ENCODE results near the gene CCR7.

Gene CCR7

DNA sequence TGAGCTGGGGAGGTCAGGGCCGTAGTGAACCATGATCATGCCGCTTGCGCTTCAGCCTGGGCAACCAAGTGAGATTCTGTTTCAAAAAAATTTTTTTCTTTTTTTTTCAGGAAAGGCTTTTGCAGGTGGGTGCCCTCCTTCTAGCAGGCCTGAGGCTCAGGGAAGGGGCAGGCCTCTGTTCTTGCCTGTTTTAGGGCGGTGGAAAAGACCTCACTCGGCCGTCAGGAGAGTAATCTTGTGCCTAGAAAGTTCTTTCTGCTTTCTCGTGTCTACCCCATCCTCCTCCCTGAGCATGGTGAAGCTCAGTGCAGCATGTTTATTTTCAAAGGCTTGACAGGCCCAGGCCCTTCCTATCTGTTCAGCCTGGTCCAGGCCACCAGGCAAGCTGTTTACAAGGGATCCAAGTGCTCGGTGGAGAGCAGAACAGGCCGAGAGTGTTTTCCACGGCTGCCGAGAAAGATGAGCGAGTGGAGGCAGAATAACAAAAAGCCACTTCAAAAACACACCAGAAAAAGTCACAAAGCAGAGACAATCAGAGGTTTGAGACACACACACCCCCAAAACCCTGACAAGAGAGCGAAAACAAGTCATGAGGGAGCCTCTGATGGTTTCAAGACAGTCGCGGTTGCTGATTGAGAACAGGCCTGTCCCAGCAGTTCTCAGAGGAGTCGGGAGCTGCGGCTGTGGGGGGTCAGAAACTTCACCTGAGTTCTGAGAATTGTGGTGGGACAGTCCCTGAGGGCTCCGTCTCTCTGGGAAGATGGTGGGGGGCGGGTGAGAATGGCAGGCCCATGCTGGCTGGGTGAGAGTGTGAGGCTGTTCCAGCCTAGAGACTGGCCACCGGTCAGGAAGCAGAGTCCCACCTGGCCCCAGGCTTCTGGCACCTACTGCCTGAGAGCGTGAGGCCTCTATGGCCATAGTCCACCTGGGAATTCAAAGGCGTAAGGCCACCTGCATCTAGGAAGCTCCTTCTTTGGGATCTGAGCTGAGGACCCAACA is 37.5 kb upstream of the CCR7 start:
- H3K4me2 ChIP-seq: no peak overlapping the region
- no peaks in the 10 kb centered on the region for H3K36me3 ChIP-seq (ENCODE audit: insufficient read depth)
- no peaks in the 10 kb centered on the region for H3K4me1 ChIP-seq (ENCODE audit: low read depth, poor library complexity, severe bottlenecking)
- no peak overlapping the region for H2AFZ ChIP-seq (ENCODE audit: low read depth)
- no peaks in the 10 kb centered on the region for H3K27me3 ChIP-seq (ENCODE audit: insufficient read depth, low read depth)
- no peaks in the 10 kb centered on the region for H3K79me2 ChIP-seq (ENCODE audit: insufficient read depth, low read depth)
- TF ChIP-seq, protein P1, sequence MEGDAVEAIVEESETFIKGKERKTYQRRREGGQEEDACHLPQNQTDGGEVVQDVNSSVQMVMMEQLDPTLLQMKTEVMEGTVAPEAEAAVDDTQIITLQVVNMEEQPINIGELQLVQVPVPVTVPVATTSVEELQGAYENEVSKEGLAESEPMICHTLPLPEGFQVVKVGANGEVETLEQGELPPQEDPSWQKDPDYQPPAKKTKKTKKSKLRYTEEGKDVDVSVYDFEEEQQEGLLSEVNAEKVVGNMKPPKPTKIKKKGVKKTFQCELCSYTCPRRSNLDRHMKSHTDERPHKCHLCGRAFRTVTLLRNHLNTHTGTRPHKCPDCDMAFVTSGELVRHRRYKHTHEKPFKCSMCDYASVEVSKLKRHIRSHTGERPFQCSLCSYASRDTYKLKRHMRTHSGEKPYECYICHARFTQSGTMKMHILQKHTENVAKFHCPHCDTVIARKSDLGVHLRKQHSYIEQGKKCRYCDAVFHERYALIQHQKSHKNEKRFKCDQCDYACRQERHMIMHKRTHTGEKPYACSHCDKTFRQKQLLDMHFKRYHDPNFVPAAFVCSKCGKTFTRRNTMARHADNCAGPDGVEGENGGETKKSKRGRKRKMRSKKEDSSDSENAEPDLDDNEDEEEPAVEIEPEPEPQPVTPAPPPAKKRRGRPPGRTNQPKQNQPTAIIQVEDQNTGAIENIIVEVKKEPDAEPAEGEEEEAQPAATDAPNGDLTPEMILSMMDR (conservative IDR thresholded peaks at IDR 0.05; ENCODE audit: low read depth, low read length): no peak
- no peak overlapping the region for H3K9ac ChIP-seq
- H3K4me3 ChIP-seq (IDR thresholded peaks at IDR 0.05; ENCODE audit: insufficient read depth, low read depth, low read length): no peak overlapping the region
- H3K27ac ChIP-seq: no peak overlapping the region
- no peaks in the 10 kb centered on the region for H4K20me1 ChIP-seq (ENCODE audit: insufficient read depth)

DNA sequence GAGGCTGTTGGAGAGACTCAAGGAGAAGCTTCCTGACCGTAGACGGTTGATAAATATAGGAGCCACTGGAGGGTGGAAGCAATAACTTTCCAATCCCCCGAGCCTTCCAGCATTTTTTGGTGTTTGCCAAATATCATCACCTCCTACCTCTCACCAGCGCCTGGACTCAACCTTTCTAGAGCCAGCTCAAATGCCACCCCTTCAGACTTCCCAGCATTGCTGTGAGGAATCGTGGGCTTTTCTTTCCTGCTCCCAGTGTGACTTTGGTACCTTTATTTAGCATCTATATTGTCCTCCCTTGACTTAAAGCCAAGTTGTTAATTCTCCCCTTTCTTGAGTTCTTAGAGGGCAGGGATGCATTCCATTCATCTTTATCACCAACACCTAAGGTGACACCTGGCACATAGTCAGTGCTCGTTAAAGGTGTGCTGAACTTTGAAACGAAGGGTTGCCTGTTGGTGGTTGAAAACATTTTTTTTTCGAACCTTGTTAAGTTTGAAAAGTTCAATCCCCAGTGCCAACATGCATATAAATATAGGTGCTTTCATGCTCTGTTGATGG is 35.3 kb upstream of the CCR7 start:
- Histone ChIP-seq H3K9ac (no peak overlapping the region), H3K27ac (no peak overlapping the region), H4K20me1 (ENCODE audit: insufficient read depth) (no peaks in the 10 kb centered on the region), H3K27me3 (ENCODE audit: insufficient read depth, low read depth) (no peaks in the 10 kb centered on the region), H3K79me2 (ENCODE audit: insufficient read depth, low read depth) (no peaks in the 10 kb centered on the region), H3K4me2 (no peak overlapping the region), H3K4me1 (ENCODE audit: low read depth, poor library complexity, severe bottlenecking) (no peaks in the 10 kb centered on the region), H2AFZ (ENCODE audit: low read depth) (no peak overlapping the region), H3K36me3 (ENCODE audit: insufficient read depth) (no peaks in the 10 kb centered on the region), H3K4me3 (IDR thresholded peaks at IDR 0.05; ENCODE audit: insufficient read depth, low read depth, low read length) (no peak overlapping the region)
- TF ChIP-seq, protein P1 (conservative IDR thresholded peaks at IDR 0.05; ENCODE audit: low read depth, low read length): no peak

DNA sequence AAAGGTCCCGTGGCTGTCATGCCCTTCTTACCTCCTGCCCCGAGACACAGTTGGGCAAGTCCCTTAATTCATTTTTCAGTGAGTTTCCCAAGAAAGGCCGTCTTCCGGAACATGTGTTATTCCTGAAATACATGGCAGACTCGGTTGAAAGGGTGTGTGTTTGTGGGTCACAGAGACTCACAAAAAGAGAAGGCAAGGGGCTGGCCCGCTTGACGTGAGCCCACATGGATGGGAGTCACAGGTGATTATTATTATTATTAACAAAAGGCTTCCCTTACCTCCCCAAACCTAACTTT is 34.1 kb upstream of the CCR7 start:
- Histone ChIP-seq H3K4me2 (no peak overlapping the region), H3K4me1 (ENCODE audit: low read depth, poor library complexity, severe bottlenecking) (no peaks in the 10 kb centered on the region), H2AFZ (ENCODE audit: low read depth) (no peak overlapping the region), H4K20me1 (ENCODE audit: insufficient read depth) (no peaks in the 10 kb centered on the region), H3K27me3 (ENCODE audit: insufficient read depth, low read depth) (no peaks in the 10 kb centered on the region), H3K27ac (no peak overlapping the region), H3K4me3 (IDR thresholded peaks at IDR 0.05; ENCODE audit: insufficient read depth, low read depth, low read length) (no peak overlapping the region), H3K79me2 (ENCODE audit: insufficient read depth, low read depth) (no peaks in the 10 kb centered on the region), H3K36me3 (ENCODE audit: insufficient read depth) (no peaks in the 10 kb centered on the region), H3K9ac (no peak overlapping the region)
- TF ChIP-seq, protein P1 (conservative IDR thresholded peaks at IDR 0.05; ENCODE audit: low read depth, low read length): no peak

DNA sequence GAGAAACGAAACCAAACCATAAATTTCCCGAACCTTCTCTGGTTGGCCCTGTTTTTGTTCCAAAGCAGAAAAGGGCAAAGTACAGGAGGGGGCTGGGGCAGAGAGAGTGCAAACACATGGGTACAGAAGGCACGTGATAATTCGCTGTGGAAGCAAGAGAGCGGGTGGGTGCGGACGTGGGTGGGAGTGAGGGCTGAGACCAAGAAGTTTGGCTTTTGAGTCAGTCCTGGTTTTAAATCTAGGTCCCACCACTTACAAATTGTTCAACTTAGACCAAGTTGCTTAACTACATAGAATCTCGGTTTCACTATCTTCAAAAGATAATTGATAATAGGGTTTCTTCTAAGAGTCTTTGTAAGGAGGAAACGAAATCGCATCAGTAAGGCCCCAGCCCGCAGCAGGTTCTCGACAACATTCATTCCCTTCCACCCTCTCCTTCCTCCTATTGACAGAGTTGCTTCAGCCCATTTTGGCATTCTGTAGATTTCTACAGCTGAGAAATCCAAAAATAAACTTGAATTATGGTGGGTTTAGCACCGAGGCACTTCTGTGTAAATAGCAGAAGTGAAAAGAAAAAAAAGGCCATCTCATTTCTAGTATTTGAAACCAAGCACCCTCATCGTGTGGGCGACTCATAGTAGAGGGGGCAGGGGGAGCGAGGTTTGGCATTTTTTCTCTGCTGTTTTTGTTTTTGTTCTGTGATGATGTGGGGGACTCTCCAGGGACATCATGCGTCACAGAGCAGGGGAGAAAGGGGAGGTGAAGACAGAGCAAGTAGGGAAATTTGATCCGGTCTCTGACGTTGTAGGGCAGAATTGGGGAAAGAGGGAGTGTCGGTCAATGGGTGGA is 33.6 kb upstream of the CCR7 start:
- Histone ChIP-seq H3K4me1 (ENCODE audit: low read depth, poor library complexity, severe bottlenecking) (no peaks in the 10 kb centered on the region), H3K4me3 (IDR thresholded peaks at IDR 0.05; ENCODE audit: insufficient read depth, low read depth, low read length) (no peak overlapping the region), H3K79me2 (ENCODE audit: insufficient read depth, low read depth) (no peaks in the 10 kb centered on the region), H3K27ac (no peak overlapping the region), H4K20me1 (ENCODE audit: insufficient read depth) (no peaks in the 10 kb centered on the region), H3K36me3 (ENCODE audit: insufficient read depth) (no peaks in the 10 kb centered on the region), H3K27me3 (ENCODE audit: insufficient read depth, low read depth) (no peaks in the 10 kb centered on the region), H2AFZ (ENCODE audit: low read depth) (no peak overlapping the region), H3K4me2 (no peak overlapping the region), H3K9ac (no peak overlapping the region)
- TF ChIP-seq, protein P1 (conservative IDR thresholded peaks at IDR 0.05; ENCODE audit: low read depth, low read length): no peak

Data from KMS-11 (cell line).